ENCODE measurements around the gene PDZD7.

The PDZD7 gene

DNA sequence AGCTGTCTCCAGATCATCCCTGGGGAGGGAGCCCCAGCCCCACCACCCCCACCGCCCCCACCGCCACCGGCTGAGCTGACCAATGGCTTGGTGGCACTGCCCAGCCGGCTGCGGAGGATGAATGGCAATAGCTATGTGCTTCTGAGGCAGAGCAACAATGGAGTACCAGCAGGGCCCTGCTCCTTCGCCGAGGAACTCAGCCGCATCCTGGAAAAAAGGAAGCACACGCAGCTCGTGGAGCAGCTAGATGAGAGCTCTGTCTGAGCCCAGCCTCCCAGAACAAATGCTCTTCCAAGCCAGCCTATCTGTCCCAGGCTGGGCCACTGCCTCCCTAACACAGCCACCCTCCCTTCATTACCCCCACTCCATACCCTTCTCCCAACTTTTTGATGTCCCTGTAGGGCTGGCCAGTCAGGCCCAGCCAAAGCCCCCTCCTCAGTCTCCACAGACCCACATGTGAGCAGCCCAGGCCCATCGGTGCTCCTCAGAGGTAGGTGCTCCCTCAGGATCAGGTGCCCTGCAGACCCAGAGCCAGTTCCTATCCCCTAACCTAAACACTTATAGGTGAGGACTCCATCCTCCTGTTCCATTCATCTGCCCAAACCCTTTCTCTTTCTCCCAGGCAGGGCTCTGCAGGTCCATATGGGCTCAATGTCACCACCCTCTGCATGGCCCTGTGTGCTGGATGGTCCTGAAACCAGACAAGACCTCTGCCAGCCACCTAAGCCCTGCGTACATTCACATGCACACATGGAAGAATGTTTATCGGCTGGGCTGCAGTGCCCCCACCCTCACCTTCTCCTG is 46.9 kb downstream of the PDZD7 start:
- no peak for ATAC-seq
- TF ChIP-seq ARNTL (CRISPR knock-in tag; IDR thresholded peaks at IDR 0.05; ENCODE audit: borderline replicate concordance, low read depth), result no peak
- TF ChIP-seq RARB (CRISPR knock-in tag; IDR thresholded peaks at IDR 0.05), result no peak
- TF ChIP-seq BACH2 (CRISPR knock-in tag; IDR thresholded peaks at IDR 0.05; ENCODE audit: borderline replicate concordance), result no peak
- no peak for TF ChIP-seq ISL1 (CRISPR knock-in tag; IDR thresholded peaks at IDR 0.05)

DNA sequence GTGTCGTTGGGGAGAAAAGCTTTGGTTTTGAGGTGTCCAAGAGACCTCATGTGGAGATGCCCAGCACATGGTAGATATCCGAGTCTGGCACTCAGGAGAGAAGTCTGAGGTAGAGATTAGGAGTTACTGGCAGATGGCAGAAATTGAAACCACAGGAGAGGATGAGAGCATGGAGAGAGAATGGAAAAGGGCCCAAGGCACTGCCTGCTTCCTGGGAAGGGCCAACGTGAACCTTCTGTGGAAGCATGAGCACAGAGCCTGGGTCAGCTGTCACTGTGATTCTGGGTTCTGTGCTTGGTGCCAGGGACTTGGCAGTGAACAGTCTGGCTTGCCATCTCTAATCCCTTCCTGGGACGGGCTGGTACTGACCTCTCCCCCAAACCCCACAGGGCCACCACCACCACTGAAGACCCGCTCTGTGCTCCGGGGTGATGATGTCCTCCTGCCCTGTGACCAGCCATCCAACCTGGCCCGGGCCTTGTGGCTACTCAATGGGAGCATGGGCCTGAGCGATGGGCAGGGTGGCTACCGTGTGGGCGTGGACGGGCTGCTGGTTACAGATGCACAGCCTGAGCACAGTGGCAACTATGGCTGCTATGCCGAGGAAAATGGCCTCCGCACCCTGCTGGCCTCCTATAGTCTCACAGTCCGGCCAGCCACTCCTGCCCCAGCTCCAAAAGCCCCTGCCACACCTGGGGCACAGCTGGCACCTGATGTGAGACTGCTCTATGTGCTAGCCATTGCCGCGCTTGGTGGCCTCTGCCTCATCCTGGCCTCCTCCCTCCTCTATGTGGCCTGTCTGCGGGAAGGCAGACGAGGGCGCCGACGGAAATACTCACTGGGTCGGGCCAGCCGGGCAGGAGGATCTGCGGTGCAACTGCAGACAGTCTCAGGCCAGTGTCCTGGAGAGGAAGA is 47.8 kb downstream of the PDZD7 start:
- no peak for ATAC-seq
- TF ChIP-seq CSDC2 (CRISPR knock-in tag; IDR thresholded peaks at IDR 0.05) (no peak), OSR1 (CRISPR knock-in tag; IDR thresholded peaks at IDR 0.05) (no peak), BACH2 (CRISPR knock-in tag; IDR thresholded peaks at IDR 0.05; ENCODE audit: borderline replicate concordance) (no peak), PPARA (CRISPR knock-in tag; IDR thresholded peaks at IDR 0.05; ENCODE audit: borderline replicate concordance) (no peak), SNAI2 (CRISPR knock-in tag; IDR thresholded peaks at IDR 0.05) (no peak), ARNTL (CRISPR knock-in tag; IDR thresholded peaks at IDR 0.05; ENCODE audit: borderline replicate concordance, low read depth) (no peak), ZNF565 (CRISPR knock-in tag; conservative IDR thresholded peaks at IDR 0.05; ENCODE audit: low read depth) (no peak), TCF4 (CRISPR knock-in tag; IDR thresholded peaks at IDR 0.05; ENCODE audit: borderline replicate concordance) (no peak), ZFP30 (CRISPR knock-in tag; IDR thresholded peaks at IDR 0.05) (no peak), RARB (CRISPR knock-in tag; IDR thresholded peaks at IDR 0.05) (no peak), ZNF8 (CRISPR knock-in tag; IDR thresholded peaks at IDR 0.05) (no peak), TOX (CRISPR knock-in tag; IDR thresholded peaks at IDR 0.05; ENCODE audit: borderline replicate concordance) (no peak), ESRRG (CRISPR knock-in tag; IDR thresholded peaks at IDR 0.05) (no peak), ZNF70 (CRISPR knock-in tag; IDR thresholded peaks at IDR 0.05) (no peak), ZFP3 (CRISPR knock-in tag; IDR thresholded peaks at IDR 0.05) (no peak), ISL1 (CRISPR knock-in tag; IDR thresholded peaks at IDR 0.05) (no peak)
- TF ChIP-seq, protein P1, sequence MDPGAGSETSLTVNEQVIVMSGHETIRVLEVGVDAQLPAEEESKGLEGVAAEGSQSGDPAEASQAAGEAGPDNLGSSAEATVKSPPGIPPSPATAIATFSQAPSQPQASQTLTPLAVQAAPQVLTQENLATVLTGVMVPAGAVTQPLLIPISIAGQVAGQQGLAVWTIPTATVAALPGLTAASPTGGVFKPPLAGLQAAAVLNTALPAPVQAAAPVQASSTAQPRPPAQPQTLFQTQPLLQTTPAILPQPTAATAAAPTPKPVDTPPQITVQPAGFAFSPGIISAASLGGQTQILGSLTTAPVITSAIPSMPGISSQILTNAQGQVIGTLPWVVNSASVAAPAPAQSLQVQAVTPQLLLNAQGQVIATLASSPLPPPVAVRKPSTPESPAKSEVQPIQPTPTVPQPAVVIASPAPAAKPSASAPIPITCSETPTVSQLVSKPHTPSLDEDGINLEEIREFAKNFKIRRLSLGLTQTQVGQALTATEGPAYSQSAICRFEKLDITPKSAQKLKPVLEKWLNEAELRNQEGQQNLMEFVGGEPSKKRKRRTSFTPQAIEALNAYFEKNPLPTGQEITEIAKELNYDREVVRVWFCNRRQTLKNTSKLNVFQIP (CRISPR knock-in tag; IDR thresholded peaks at IDR 0.05; ENCODE audit: borderline replicate concordance, low read depth), result no peak
- TF ChIP-seq, protein P2, sequence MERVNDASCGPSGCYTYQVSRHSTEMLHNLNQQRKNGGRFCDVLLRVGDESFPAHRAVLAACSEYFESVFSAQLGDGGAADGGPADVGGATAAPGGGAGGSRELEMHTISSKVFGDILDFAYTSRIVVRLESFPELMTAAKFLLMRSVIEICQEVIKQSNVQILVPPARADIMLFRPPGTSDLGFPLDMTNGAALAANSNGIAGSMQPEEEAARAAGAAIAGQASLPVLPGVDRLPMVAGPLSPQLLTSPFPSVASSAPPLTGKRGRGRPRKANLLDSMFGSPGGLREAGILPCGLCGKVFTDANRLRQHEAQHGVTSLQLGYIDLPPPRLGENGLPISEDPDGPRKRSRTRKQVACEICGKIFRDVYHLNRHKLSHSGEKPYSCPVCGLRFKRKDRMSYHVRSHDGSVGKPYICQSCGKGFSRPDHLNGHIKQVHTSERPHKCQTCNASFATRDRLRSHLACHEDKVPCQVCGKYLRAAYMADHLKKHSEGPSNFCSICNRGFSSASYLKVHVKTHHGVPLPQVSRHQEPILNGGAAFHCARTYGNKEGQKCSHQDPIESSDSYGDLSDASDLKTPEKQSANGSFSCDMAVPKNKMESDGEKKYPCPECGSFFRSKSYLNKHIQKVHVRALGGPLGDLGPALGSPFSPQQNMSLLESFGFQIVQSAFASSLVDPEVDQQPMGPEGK (CRISPR knock-in tag; IDR thresholded peaks at IDR 0.05; ENCODE audit: borderline replicate concordance), result no peak
- TF ChIP-seq, protein P3, sequence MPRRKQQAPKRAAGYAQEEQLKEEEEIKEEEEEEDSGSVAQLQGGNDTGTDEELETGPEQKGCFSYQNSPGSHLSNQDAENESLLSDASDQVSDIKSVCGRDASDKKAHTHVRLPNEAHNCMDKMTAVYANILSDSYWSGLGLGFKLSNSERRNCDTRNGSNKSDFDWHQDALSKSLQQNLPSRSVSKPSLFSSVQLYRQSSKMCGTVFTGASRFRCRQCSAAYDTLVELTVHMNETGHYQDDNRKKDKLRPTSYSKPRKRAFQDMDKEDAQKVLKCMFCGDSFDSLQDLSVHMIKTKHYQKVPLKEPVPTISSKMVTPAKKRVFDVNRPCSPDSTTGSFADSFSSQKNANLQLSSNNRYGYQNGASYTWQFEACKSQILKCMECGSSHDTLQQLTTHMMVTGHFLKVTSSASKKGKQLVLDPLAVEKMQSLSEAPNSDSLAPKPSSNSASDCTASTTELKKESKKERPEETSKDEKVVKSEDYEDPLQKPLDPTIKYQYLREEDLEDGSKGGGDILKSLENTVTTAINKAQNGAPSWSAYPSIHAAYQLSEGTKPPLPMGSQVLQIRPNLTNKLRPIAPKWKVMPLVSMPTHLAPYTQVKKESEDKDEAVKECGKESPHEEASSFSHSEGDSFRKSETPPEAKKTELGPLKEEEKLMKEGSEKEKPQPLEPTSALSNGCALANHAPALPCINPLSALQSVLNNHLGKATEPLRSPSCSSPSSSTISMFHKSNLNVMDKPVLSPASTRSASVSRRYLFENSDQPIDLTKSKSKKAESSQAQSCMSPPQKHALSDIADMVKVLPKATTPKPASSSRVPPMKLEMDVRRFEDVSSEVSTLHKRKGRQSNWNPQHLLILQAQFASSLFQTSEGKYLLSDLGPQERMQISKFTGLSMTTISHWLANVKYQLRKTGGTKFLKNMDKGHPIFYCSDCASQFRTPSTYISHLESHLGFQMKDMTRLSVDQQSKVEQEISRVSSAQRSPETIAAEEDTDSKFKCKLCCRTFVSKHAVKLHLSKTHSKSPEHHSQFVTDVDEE (CRISPR knock-in tag; IDR thresholded peaks at IDR 0.05), result no peak
- TF ChIP-seq, protein P4, sequence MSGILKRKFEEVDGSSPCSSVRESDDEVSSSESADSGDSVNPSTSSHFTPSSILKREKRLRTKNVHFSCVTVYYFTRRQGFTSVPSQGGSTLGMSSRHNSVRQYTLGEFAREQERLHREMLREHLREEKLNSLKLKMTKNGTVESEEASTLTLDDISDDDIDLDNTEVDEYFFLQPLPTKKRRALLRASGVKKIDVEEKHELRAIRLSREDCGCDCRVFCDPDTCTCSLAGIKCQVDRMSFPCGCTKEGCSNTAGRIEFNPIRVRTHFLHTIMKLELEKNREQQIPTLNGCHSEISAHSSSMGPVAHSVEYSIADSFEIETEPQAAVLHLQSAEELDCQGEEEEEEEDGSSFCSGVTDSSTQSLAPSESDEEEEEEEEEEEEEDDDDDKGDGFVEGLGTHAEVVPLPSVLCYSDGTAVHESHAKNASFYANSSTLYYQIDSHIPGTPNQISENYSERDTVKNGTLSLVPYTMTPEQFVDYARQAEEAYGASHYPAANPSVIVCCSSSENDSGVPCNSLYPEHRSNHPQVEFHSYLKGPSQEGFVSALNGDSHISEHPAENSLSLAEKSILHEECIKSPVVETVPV (CRISPR knock-in tag; IDR thresholded peaks at IDR 0.05), result no peak

All from SK-N-SH treated with all-trans-retinoic acid at 6 μM for 48 hours (cell line).